NCI-H128 (cell line): ENCODE data around the gene PTH2.
"Not testable (repeated sequence)": the region's sequence is repeated elsewhere in the genome, so short reads cannot be mapped to it uniquely, and the experiment has no call there.

Experiments used
- DNase-seq: peaks from one replicate; lab custom pipeline; 2025; ENCODE audit not compliant: unreplicated experiment; lab: John Stamatoyannopoulos, UW

PTH2 gene

DNA sequence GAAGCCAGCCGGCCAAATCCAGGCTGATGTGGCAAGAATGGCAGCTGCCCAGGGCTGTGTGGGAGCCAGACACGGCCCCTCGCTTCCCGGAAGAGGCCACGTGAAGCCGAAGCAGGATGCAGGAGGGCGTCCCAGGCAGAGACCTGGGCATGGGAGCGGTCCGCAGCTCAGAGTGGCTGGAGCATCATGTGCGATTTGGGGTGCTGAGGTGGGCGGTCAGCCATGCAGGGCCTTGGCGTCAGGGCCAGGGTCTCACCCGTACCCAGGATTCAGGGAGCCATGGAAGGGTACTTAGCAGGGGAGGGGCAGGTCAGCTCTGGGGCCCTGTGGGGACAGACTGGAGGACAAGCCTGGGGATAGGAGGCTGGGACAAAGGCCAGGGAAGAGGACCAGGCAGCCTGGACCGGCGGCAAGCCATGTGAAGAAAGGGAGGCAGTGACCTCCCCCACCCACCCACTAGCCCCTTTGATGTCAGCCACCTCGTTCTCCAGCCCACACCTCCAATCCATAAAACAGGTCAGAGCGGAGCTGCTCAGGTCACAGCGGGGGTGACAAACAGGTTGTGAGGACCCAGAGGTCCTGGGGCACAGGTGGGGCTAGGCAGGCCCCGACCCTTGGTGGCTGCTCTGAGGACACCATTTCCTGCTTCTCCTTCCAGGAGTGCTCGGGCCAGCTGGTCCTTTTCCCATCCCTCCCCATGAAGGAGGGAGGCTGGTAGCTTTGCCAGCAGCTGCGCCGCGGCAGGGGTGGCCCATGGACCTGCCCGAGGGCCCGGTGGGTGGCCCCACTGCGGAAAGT, 32.9 kb downstream of the PTH2 start:
- DNase-seq, result no peak

GRCh38 chr19:49389406-49389805, 33.8 kb downstream of the PTH2 start:
- no peak for DNase-seq

DNA sequence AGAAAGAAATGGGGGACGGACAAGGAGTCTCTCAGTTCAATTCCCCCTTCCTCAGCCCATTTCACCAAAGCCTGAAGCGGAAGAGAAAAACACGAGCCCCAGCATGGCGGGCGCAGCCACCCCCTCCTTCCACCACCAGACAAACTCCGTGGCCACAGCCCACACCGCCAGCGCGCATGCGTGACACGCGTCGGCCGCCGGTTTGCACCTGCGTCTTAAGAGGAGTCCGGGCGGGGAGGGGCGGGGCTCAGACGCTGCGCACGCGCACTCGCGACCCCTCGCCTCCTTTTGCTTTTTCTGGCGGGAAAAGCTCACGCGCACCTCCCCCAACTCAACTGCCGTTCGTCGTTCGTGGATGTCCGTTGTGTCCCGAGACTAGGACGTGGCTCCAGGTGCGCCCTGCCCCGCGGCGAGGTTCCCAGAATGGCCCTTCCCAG, 35.3 kb downstream of the PTH2 start, which contains the start of gene KASH5:
KASH5 (plus strand) TSS at position 314 of the 437 bp plus-strand sequence. CDS start 2,635 bp downstream, outside the sequence.
- DNase-seq, result no peak

- DNase-seq, result no peak
Observed at GRCh38 chr19:49383599-49383998, 39.6 kb downstream of the PTH2 start.

GRCh38 chr19:49382639-49383038, 40.6 kb downstream of the PTH2 start:
- no peak for DNase-seq

DNA sequence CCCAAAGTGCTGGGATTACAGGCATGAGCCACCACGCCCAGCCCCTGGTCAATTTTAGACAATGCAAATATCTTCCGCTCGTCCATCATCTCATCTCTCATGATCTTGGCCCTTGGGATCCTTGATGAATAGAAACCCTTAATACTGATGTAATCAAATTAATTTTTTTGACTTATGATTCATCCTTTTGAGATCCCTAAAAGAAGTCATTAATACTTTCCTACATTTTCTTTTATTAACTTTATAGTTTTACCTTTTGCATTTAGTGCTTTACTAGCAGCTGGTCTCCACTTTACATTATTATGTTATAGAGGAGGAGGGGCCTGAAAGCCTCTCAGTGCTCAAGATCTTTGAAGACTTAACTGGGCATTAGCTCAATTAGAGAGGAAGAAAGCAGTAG, 42.9 kb downstream of the PTH2 start:
- DNase-seq, result no peak

DNA sequence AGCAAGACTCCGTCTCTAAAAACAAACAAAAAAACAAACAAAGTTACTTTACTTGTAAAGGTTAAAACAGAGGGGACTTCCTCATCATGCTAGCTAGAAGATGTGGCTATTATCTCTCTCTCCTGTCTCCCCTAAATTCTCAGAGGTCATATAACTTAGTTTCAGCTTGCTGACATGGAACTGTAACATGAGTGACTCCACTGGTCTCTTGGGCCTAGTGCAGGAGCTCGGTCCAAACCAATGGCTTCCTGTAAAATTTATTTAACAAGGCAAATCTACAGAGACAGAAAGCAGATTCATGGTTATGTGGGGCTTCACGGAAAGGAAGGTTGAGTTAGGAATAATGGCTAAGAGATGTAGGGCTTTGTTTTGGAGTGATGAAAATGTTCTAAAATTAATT, 44.7 kb downstream of the PTH2 start:
- DNase-seq, result no peak

GRCh38 chr19:49374665-49375434, 48.4 kb downstream of the PTH2 start:
- DNase-seq, result no peak

GRCh38 chr19:49373174-49373573, 50.1 kb downstream of the PTH2 start:
- DNase-seq, result not testable (repeated sequence)
